Kidney tubule cell (primary cell): ENCODE data around the gene VPREB3.
"Not testable (repeated sequence)": the region's sequence is repeated elsewhere in the genome, so short reads cannot be mapped to it uniquely, and the experiment has no call there.

Experiments used
- DNase-seq: peaks from one replicate; pipeline ENCODE4 v3.0.0-alpha.2; 2018; ENCODE audit warnings: low spot score

The VPREB3 gene

GRCh38 chr22:23742505-23743264 is 11.5 kb downstream of the VPREB3 start:
- no peak for DNase-seq

GRCh38 chr22:23737696-23738095 is 16.5 kb downstream of the VPREB3 start:
- DNase-seq, result no peak

DNA sequence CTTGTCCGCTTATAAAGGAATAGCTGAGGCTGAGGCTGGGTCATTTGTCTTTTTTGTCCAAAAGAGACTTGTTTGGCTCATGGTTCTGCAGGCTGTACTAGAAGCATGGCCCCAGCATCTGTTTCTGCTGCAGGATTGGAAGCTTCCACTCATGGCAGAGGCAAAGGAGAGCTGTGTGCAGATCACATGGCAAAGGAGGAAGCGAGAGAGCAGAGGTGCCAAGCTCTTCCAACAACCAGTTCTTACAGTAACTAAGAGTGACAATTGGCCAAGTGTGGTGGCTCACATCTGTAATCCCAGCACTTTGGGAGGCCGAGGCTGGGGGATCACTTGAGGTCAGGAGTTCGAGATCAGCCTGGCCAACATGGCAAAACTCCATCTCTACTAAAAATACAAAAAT is 26.1 kb downstream of the VPREB3 start:
- not testable (repeated sequence) for DNase-seq

DNA sequence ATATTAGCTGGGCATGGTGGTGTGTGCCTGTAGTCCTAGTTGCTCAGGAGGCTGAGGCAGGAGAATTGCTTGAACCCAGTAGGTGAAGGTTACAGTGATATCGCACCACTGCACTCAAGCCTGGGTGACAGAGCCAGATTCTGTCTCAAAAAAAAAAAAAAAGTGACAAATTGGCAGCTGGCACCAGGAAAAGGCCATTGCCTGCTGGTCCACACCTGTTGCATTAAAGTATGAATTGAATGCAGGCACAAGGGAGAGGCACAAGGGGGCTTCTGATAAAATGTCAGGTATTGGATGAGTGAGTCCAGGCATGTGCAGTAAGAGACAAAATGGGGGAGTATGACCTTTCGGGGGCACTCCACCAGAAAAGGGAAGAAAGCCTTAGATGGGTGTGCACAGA is 31.5 kb downstream of the VPREB3 start:
- no peak for DNase-seq

GRCh38 chr22:23722160-23722559 is 32.1 kb downstream of the VPREB3 start:
- DNase-seq, result no peak

DNA sequence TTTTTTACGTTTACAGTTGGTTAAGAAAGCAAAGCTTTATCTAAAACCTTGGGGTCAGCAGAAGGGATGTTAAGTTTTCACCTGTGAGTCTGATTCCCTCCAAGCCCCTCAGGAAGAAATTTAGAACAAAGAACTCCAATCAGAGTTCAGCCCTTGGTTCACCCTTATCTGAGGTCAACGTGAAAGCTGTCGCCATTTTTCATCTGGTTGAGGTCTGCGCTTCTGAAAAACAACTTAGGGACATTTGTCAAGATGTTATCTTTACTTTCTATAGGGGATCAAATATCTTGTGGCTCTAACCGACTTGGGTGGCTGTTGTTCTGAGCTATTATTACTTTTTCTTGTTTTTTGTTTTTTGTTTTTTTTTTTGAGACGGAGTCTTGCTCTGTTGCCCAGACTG is 33.4 kb downstream of the VPREB3 start:
- no peak for DNase-seq

GRCh38 chr22:23718371-23719165 is 35.7 kb downstream of the VPREB3 start:
- peak; percentile 65 for DNase-seq

DNA sequence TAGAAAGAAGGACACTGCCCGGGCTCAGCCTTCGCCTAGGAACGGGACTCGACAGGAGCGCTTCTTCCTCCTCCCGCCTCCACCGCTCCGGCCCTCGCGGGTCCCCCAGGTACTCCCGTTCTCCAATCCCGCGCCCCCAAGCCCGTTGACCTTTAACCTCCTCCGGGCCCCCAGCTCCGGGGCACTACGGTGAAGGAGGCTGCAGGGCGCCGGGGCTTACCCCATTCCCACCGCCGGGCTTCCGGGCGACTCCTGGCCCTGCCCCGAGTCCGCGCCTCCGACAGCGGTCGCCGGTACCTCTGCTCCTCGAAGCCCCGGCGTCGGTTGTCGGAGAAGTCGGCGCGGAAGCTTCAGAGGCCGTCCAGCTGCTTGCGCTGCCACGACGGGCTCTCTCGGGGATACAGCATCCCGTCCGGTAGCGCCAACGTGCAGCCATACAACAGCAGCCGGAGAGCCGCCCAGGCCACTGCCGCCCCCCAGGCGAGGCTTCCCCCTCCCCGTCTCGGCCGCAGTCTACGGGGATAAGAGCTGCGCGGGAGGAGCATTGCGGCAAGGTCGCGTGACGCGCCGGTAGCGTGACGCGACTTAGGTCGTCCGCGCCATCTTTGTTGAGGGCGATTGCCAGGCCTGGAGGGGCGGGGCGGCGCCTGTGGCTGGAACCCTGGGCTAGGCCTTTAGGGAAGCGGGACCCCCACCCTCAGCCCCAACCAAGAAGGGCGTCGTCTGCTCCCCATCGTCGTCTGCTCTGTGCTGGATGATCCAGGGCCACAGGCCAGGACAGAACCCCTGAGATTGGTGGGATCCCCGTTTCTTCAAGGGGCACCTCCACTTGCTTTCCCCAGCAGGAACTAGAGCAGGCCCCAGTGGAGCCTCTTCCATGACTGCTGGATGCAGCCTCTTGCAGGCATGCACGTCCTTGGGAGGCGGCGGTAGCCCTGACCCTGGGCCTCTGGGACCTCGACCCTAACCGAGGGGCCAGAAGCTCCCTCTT is 37.1 kb downstream of the VPREB3 start:
- peak; percentile 82 for DNase-seq

DNA sequence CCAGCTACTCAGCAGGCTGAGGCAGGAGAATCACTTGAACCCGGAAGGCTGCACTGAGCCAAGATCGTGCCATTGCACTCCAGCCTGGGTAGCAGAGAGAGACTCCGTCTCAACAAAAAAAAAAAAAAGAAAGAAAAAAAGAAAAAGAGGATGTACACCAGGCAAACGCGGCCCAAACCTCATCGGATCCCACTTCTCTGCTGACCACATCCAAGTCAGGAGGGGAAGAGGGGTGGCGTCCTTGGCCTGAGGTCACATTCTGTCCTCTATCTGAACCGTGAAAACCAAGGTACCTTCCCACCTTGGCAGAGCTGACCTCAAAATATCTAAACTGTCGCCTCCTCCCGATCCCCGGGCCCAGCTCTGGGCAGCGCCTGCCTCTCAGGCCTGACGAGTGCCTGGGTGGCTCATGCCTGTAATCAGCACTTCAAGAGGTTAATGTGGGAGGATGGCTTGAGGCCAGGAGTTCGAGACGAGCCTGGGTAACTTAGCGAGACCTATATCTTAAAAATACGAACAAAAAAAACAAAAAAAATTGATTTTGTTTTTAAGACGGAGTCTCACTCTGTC is 38.3 kb downstream of the VPREB3 start:
- peak; percentile 25 for DNase-seq

DNA sequence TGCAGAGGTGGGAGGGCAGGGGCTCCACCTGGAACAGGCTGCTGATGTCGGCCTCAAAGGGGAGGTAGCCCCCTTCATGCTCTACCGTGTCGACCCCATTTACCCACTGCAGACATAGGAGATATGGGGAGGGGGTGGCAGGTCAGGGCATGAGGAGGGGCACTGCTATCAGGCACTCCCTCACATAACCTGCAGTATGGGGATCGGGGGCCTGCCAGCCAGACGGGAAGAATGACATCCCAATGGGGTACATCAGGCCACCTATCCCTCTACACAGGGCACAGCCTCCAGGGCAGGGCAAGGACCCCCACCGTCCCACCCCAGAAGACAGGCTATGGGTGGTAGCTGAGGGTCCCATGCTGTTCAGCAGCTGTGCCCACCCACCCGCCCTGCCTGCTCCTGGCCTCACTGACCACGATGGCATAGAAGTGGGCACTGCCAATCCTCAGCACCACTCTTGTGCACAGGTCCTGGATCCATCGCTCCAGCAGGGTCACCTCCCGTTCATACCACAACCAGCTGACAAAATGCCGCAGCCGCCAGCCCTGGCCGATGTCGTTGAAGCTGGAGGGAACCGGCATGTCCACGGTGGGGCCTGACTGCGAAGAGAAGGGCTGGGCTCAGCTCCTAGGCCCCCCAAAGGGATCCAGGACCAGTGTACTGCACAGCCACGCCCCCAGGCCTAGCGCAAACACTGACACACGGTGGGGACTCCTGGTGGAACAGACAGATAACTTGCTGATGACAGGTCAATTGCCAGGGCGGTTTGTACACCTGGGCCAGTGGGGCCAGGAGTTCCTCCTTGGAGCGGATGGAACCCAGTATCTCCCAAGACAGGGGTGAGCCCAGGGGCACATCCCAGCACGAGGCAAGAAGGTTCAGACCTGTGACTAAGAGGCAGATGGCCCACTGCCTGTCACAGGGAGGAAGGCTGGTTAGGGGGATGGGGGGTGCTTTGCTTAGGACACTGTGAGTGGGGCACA is 39.3 kb downstream of the VPREB3 start:
- no peak for DNase-seq

- no peak for DNase-seq
Observed at GRCh38 chr22:23713696-23714595, 40.3 kb downstream of the VPREB3 start.

- no peak for DNase-seq
Observed at GRCh38 chr22:23712256-23712655, 42.0 kb downstream of the VPREB3 start.

- DNase-seq, result peak; percentile 37
Observed at GRCh38 chr22:23709107-23709506, 45.1 kb downstream of the VPREB3 start.

DNA sequence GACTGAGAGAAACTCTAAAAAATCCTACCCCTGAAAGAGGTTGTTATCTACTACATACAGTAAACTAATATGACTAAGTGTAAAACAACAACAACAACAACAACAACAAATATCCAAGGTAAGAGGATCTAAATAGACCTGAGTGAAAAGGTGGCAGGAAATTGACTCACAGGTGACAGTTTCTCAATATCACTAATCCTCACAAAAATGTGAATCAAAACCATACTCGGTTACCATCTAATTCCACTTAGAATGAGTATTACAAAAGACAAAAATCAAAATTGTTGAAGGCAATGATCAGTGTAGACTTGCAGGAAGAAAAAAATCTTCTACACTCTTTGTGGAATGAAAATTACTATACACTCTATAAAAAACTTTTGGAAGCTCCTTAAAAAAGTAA is 46.0 kb downstream of the VPREB3 start:
- DNase-seq, result no peak

- no peak for DNase-seq
Observed at GRCh38 chr22:23705358-23705757, 48.9 kb downstream of the VPREB3 start.

GRCh38 chr22:23704829-23705228 is 49.4 kb downstream of the VPREB3 start:
- no peak for DNase-seq

DNA sequence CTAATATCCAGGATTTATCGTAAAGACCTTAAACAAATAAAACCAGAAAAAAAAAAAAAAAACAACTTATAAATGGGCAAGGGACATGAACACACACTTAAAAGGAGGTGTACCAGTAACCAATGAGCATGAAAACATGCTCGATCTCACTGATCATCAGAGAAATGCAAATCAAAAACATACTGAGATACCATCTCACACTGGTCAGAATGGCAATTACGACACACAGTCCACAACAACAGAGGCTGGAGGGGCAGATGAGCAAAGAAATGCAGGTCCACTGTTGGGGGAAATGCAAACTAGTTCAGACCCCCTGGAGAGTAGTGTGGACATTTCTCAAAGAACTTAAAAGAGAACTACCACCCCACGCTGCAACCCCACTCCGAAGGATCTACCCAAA is 50.2 kb downstream of the VPREB3 start:
- no peak for DNase-seq
